ENCODE measurements around the gene COLQ.

- TF ChIP-seq POLR2A (IDR thresholded peaks at IDR 0.05) (no peak), CTCF (IDR thresholded peaks at IDR 0.05) (no peak), EP300 (IDR thresholded peaks at IDR 0.05) (no peak)
Observed at GRCh38 chr3:15491143-15491542, 30.4 kb downstream of the COLQ start.

All from tibial nerve (tissue), 4 donors.